ENCODE data around the gene PDE2A. TPM values are rescaled to one million over a fixed set of nuclear protein-coding genes. Genes with fewer than 3 reads are reported as not detected.

Gene PDE2A
- total and polyA plus RNA-seq, 2 donors (not counting 3 experiments of a cell fraction or from before 2014, with no cell fraction given): 14.8 to 16.8 TPM

GRCh38 chr11:72570893-72571661 is 103.1 kb downstream of the PDE2A start:
- H3K79me2 ChIP-seq (ENCODE audit: control insufficient read depth, insufficient read depth, low read length): no peaks in the 10 kb centered on the region
- FAIRE-seq (no peak), DNase-seq (ENCODE audit: low read depth, low spot score) (no peak)
- H3K4me3 ChIP-seq (replicated peaks in 1 of 3; ENCODE audit: insufficient read depth in 1 of 3, low read depth in 1 of 3, low read length in 3 of 3): no peak overlapping the region
- ChIA-PET CTCF (interaction anchor here (1.8 kb wide), 1 partner anchor 100 kb away, joined by 5 read pairs; no protein-coding TSS in a partner anchor), POLR2A (no interaction called here)
- H3K4me1 ChIP-seq (ENCODE audit: control insufficient read depth, extremely low read depth, insufficient read depth, low read length): no peaks in the 10 kb centered on the region
- no peak for TF ChIP-seq JUN (IDR thresholded peaks at IDR 0.05; ENCODE audit: borderline replicate concordance, insufficient read depth, insufficient read length, low read depth)
- TF ChIP-seq MAX (IDR thresholded peaks at IDR 0.05; ENCODE audit: insufficient read depth, insufficient read length): no peak
- no peak for TF ChIP-seq MYC (IDR thresholded peaks at IDR 0.05; ENCODE audit: low read depth, low read length)
- no peak for TF ChIP-seq EZH2 (IDR thresholded peaks at IDR 0.05; ENCODE audit: borderline replicate concordance, low read depth, low read length, severe bottlenecking)
- no peak for TF ChIP-seq POLR2A (IDR thresholded peaks at IDR 0.05; ENCODE audit: low read depth, low read length)
- no peak for TF ChIP-seq GATA2 (IDR thresholded peaks at IDR 0.05; ENCODE audit: insufficient read depth, insufficient read length, low read depth, low read length)
- no peak for TF ChIP-seq FOS (IDR thresholded peaks at IDR 0.05; ENCODE audit: borderline replicate concordance, insufficient read depth, low read length)
- TF ChIP-seq CTCF (IDR thresholded peaks at IDR 0.05; ENCODE audit: extremely low read depth in 1 of 2, insufficient read depth in 1 of 2, low read depth in 1 of 2, low read length in 2 of 2): no peak
- no peak for TF ChIP-seq POLR2AphosphoS5 (IDR thresholded peaks at IDR 0.05; ENCODE audit: insufficient read depth, low read depth, low read length)
- no peaks in the 10 kb centered on the region for H4K20me1 ChIP-seq (replicated peaks; ENCODE audit: control insufficient read depth, extremely low read depth, insufficient read depth, low read length)
- H3K27ac ChIP-seq (ENCODE audit: insufficient read depth, low read depth, low read length): no peak overlapping the region
- intact Hi-C loops (cut with micrococcal nuclease) (no loop called here), dilution Hi-C loops (cut with MboI; ENCODE audit: extremely low pct_ligation_motif_present, low sequenced_read_pairs) (no loop called here)
- H3K27me3 ChIP-seq (ENCODE audit: control insufficient read depth in 2 of 2, insufficient read depth in 2 of 2, low read length in 2 of 2): no peaks in the 10 kb centered on the region
- H3K9me3 ChIP-seq (replicated peaks; ENCODE audit: control insufficient read depth, insufficient read depth, low read length): no peaks in the 10 kb centered on the region
- no peaks in the 10 kb centered on the region for H3K9me1 ChIP-seq (replicated peaks; ENCODE audit: control insufficient read depth, extremely low read depth, insufficient read depth, low read length)
- H2AFZ ChIP-seq (ENCODE audit: low read depth, low read length): no peak overlapping the region
- H3K9ac ChIP-seq (replicated peaks; ENCODE audit: extremely low read depth, insufficient read depth, low read length): no peak overlapping the region
- no TSS peak for BruUV-seq (replicated peaks)
- H3K4me2 ChIP-seq (ENCODE audit: insufficient read depth, low read length): no peak overlapping the region
- H3K36me3 ChIP-seq (ENCODE audit: control insufficient read depth in 2 of 2, extremely low read depth in 1 of 2, insufficient read depth in 2 of 2, low read length in 2 of 2): no peaks in the 10 kb centered on the region

All from endothelial cell of umbilical vein (primary cell).